Ectodermal cell (in vitro differentiated cells): ENCODE measurements around the gene ELMO1.

ENCODE experiments used
- H3K27ac ChIP-seq: 2 replicates; pipeline ENCODE4 v1.7.0; 2013; ENCODE audit warnings: mild to moderate bottlenecking, low read depth, low read length; ENCODE audit not compliant: insufficient read depth, poor library complexity, severe bottlenecking
- H3K27me3 ChIP-seq: 2 replicates; pipeline ENCODE4 v1.7.0; 2013; ENCODE audit warnings: mild to moderate bottlenecking, low read length; ENCODE audit not compliant: insufficient read depth, control insufficient read depth, poor library complexity, severe bottlenecking
- H3K36me3 ChIP-seq: one replicate; pipeline ENCODE4 v1.7.0; 2013; ENCODE audit warnings: low read length; ENCODE audit not compliant: control insufficient read depth, insufficient read depth
- H3K4me1 ChIP-seq: one replicate; pipeline ENCODE4 v1.7.0; 2013; ENCODE audit warnings: low read length; ENCODE audit not compliant: control insufficient read depth, insufficient read depth
- H3K4me3 ChIP-seq: 2 replicates; pipeline ENCODE4 v1.7.0; 2013; ENCODE audit warnings: low read depth, low read length, control low read depth; ENCODE audit not compliant: insufficient read depth
- H3K9me3 ChIP-seq: 2 replicates; pipeline ENCODE4 v1.7.0; 2013; ENCODE audit warnings: mild to moderate bottlenecking, low read length, moderate library complexity; ENCODE audit not compliant: control insufficient read depth
- WGBS, 2 experiments: methylation state at CpG; one replicate each; pipeline ENCODE4 v1.1.7; 2013; ENCODE audit warnings: missing lambda C conversion rate in 2 of 2; 5-methylcytosine and 5-hydroxymethylcytosine counted together

Gene ELMO1

GRCh38 chr7:37341033-37341630 is 107.5 kb downstream of the ELMO1 start:
- H3K4me1 ChIP-seq: no peaks in the 10 kb centered on the region
- no peaks in the 10 kb centered on the region for H3K36me3 ChIP-seq
- no peaks in the 10 kb centered on the region for H3K9me3 ChIP-seq
- 85% methylated on average over 6 of the region's 6 CpGs for WGBS, 2 experiments
- no peaks in the 10 kb centered on the region for H3K27me3 ChIP-seq
- no peak overlapping the region for H3K4me3 ChIP-seq
- H3K27ac ChIP-seq: no peak overlapping the region

GRCh38 chr7:37338966-37339365 is 109.7 kb downstream of the ELMO1 start:
- H3K9me3 ChIP-seq: no peaks in the 10 kb centered on the region
- 96 to 100% methylated on average over 1 of the region's 1 CpG for WGBS, 2 experiments
- H3K27me3 ChIP-seq: no peaks in the 10 kb centered on the region
- H3K27ac ChIP-seq: no peak overlapping the region
- no peaks in the 10 kb centered on the region for H3K4me1 ChIP-seq
- H3K36me3 ChIP-seq: no peaks in the 10 kb centered on the region
- H3K4me3 ChIP-seq: no peak overlapping the region

GRCh38 chr7:37337522-37337921 is 111.1 kb downstream of the ELMO1 start:
- Histone ChIP-seq H3K4me3 (no peak overlapping the region), H3K27me3 (no peaks in the 10 kb centered on the region), H3K36me3 (no peaks in the 10 kb centered on the region), H3K4me1 (no peaks in the 10 kb centered on the region), H3K9me3 (no peaks in the 10 kb centered on the region), H3K27ac (no peak overlapping the region)
- WGBS, 2 experiments: 92 to 93% methylated on average over 1 of the region's 1 CpG

DNA sequence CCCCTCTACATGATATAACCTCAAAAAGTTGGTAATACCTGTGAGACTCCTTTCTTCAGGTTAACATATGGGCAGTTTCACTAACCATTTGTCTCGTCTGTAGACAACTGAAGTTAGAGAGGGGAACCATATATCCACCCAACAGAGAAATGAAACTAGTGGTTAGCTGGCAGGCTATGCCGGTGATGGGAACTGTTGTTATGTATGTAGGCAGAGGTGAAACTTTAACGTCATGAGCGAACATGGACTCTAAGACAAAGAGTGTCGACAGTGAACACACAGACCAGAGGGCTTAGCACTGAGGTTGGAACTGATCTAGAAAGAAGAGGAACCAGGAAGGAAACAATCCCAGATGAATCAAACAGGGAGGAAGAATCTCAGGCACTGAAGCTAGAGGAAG is 112.4 kb downstream of the ELMO1 start:
- WGBS, 2 experiments: 94 to 97% methylated on average over 5 of the region's 5 CpGs
- Histone ChIP-seq H3K9me3 (no peaks in the 10 kb centered on the region), H3K36me3 (no peaks in the 10 kb centered on the region)

GRCh38 chr7:37333075-37333474 is 115.6 kb downstream of the ELMO1 start:
- Histone ChIP-seq H3K27me3 (no peaks in the 10 kb centered on the region), H3K36me3 (no peaks in the 10 kb centered on the region), H3K4me1 (no peaks in the 10 kb centered on the region), H3K27ac (no peak overlapping the region), H3K4me3 (no peak overlapping the region), H3K9me3 (no peaks in the 10 kb centered on the region)
- 80% methylated on average over 1 of the region's 1 CpG; no CpG with 5 or more reads in 1 of the 2 experiments for WGBS, 2 experiments

More for the DNA sequence above, 112.4 kb downstream of the ELMO1 start:
- H3K27me3 ChIP-seq: no peaks in the 10 kb centered on the region
- no peak overlapping the region for H3K4me3 ChIP-seq
- H3K27ac ChIP-seq: no peak overlapping the region
- H3K4me1 ChIP-seq: no peaks in the 10 kb centered on the region

DNA sequence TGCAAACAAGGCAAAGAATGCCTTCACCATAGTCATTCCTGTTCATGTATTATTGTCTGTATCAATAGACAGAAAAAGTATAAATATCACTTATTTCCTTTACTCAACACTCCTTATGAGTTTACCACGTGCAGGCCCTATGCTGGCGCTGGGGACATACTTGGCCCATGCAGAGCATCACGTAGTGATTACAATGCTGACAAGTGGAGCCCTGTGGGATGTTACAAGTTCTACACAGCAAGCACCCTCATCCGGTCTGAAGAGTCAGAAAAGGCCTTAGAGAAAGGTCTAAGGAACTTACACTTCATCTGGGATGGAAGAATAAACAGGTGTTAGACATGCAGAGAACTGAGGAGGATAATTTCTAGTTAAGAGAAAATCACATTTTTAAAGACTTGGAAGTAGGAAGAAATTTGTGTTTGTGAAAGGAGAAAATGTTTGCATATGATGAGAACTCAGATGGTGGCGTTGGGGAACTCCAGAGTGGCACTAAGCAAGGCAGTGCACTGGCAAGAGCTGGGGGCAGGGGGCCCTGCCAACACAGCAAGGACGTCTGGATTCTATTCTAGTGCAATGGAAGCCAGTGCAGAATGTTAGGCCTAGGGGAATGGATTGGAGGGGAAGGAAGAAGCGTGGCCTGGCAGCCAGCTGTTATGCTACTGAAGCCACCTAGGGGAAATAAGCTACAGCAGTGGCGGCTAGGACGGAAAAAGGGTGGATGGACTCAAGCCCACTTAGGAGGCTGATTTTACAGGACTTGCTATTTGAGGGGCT is 116.2 kb downstream of the ELMO1 start:
- Histone ChIP-seq H3K27ac (no peak overlapping the region), H3K4me1 (no peaks in the 10 kb centered on the region), H3K36me3 (no peaks in the 10 kb centered on the region), H3K4me3 (no peak overlapping the region), H3K27me3 (no peaks in the 10 kb centered on the region), H3K9me3 (no peaks in the 10 kb centered on the region)
- 91 to 92% methylated on average over 9 of the region's 9 CpGs for WGBS, 2 experiments

- no peaks in the 10 kb centered on the region for H3K4me1 ChIP-seq
- 48 to 50% methylated on average over 2 of the region's 2 CpGs for WGBS, 2 experiments
- no peaks in the 10 kb centered on the region for H3K27me3 ChIP-seq
- H3K9me3 ChIP-seq: no peaks in the 10 kb centered on the region
- no peak overlapping the region for H3K27ac ChIP-seq
- no peak overlapping the region for H3K4me3 ChIP-seq
- H3K36me3 ChIP-seq: no peaks in the 10 kb centered on the region
Observed at GRCh38 chr7:37330775-37331174, 117.9 kb downstream of the ELMO1 start.

DNA sequence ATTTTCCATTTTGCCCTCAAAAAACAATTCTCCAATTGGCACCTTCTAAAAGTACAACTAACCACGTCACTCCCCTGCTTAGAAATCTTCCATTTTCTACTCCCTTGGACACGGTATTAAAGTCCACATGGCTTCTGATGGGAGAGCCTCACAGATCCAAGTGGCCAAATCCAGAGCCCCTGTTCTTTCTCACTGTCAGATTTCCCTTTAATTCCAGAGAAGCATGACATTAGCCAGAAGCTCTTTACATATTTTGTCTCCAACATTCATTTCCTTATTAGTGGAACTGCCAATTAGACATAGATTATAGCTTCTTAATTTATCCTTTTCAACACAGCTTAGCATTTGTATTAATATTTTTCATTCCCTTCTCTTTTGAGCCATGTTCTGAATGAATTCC is 118.7 kb downstream of the ELMO1 start:
- Histone ChIP-seq H3K9me3 (no peaks in the 10 kb centered on the region), H3K27me3 (no peaks in the 10 kb centered on the region), H3K27ac (no peak overlapping the region), H3K4me3 (no peak overlapping the region), H3K4me1 (no peaks in the 10 kb centered on the region), H3K36me3 (no peaks in the 10 kb centered on the region)
- WGBS, 2 experiments: 89 to 92% methylated on average over 2 of the region's 2 CpGs

GRCh38 chr7:37327288-37327687 is 121.4 kb downstream of the ELMO1 start:
- Histone ChIP-seq H3K4me1 (no peaks in the 10 kb centered on the region), H3K27me3 (no peaks in the 10 kb centered on the region), H3K4me3 (no peak overlapping the region), H3K9me3 (no peaks in the 10 kb centered on the region), H3K36me3 (no peaks in the 10 kb centered on the region), H3K27ac (no peak overlapping the region)
- 97 to 100% methylated on average over 1 of the region's 1 CpG for WGBS, 2 experiments

- H3K27me3 ChIP-seq: no peaks in the 10 kb centered on the region
- 89 to 96% methylated on average over 4 of the region's 4 CpGs for WGBS, 2 experiments
- H3K4me1 ChIP-seq: no peaks in the 10 kb centered on the region
- H3K4me3 ChIP-seq: no peak overlapping the region
- H3K36me3 ChIP-seq: no peaks in the 10 kb centered on the region
- no peak overlapping the region for H3K27ac ChIP-seq
- H3K9me3 ChIP-seq: no peaks in the 10 kb centered on the region
Observed at GRCh38 chr7:37323966-37324365, 124.7 kb downstream of the ELMO1 start.
